Left lobe of liver (tissue), 2 donors: ENCODE results near the gene GTF3C4. TPM values are rescaled to one million over a fixed set of nuclear protein-coding genes. Genes with fewer than 3 reads are reported as not detected.
"Not testable (repeated sequence)": the region's sequence is repeated elsewhere in the genome, so short reads cannot be mapped to it uniquely, and the experiment has no call there.

Experiments used
- ATAC-seq: fragments of 200-7000 bp; cut with Tn5 transposase; one replicate; pipeline ENCODE4 v1.9.1; 2020; ENCODE audit warnings: mild to moderate bottlenecking, moderate library complexity
- DNase-seq: peaks from one replicate; pipeline ENCODE4 v3.0.0-alpha.2; 2020; ENCODE audit warnings: low spot score
- total RNA-seq: library from RNA; stranded (reverse); gene quantifications from one replicate; pipeline ENCODE4 v1.2.1, GENCODE V29; 2021
- donor health status: DM: no; HTN: no; CAD: no; lungs with moderate emphysema.
- donor health status: DM: no; HTN: yes; CAD: no.

GTF3C4 gene
- total RNA-seq, 1 donor from 2014 or later, result 6.1 TPM

- DNase-seq (no peak), ATAC-seq (no peak)
Observed at GRCh38 chr9:132698989-132699388, 28.7 kb downstream of the GTF3C4 start.

GRCh38 chr9:132699956-132700355 lies 29.7 kb downstream of the GTF3C4 start:
- DNase-seq, result no peak
- ATAC-seq, result no peak

- no peak for DNase-seq
- no peak for ATAC-seq
Observed at GRCh38 chr9:132702254-132702653, 32.0 kb downstream of the GTF3C4 start.

GRCh38 chr9:132703336-132703735 lies 33.1 kb downstream of the GTF3C4 start:
- no peak for DNase-seq
- no peak for ATAC-seq

GRCh38 chr9:132708239-132708638 lies 38.0 kb downstream of the GTF3C4 start:
- no peak for DNase-seq
- ATAC-seq, result no peak

GRCh38 chr9:132708769-132709430 lies 38.6 kb downstream of the GTF3C4 start:
- DNase-seq (no peak), ATAC-seq (no peak)

- no peak for ATAC-seq
Observed at GRCh38 chr9:132710333-132710732, 40.1 kb downstream of the GTF3C4 start.

GRCh38 chr9:132711152-132711551 lies 40.9 kb downstream of the GTF3C4 start:
- DNase-seq, ATAC-seq: not testable (repeated sequence)

More at GRCh38 chr9:132710333-132710732, 40.1 kb downstream of the GTF3C4 start:
- DNase-seq, result no peak

GRCh38 chr9:132711846-132712245 lies 41.6 kb downstream of the GTF3C4 start:
- ATAC-seq (no peak), DNase-seq (no peak)

- ATAC-seq, result no peak
- DNase-seq, result no peak
Observed at GRCh38 chr9:132712753-132713152, 42.5 kb downstream of the GTF3C4 start.

GRCh38 chr9:132716007-132716406 lies 45.7 kb downstream of the GTF3C4 start:
- no peak for ATAC-seq
- no peak for DNase-seq

GRCh38 chr9:132717326-132717945 lies 47.2 kb downstream of the GTF3C4 start:
- ATAC-seq, result no peak
- no peak for DNase-seq

- DNase-seq, ATAC-seq: not testable (repeated sequence)
Observed at GRCh38 chr9:132718381-132718928, 48.2 kb downstream of the GTF3C4 start.

GRCh38 chr9:132721661-132722060 lies 51.4 kb downstream of the GTF3C4 start:
- ATAC-seq (no peak), DNase-seq (peak; percentile 16)

GRCh38 chr9:132722564-132723065 lies 52.4 kb downstream of the GTF3C4 start:
- DNase-seq (no peak), ATAC-seq (no peak)

- no peak for ATAC-seq
- DNase-seq, result no peak
Observed at GRCh38 chr9:132723809-132724208, 53.5 kb downstream of the GTF3C4 start.

GRCh38 chr9:132725306-132725705 lies 55.0 kb downstream of the GTF3C4 start:
- ATAC-seq (no peak), DNase-seq (no peak)

GRCh38 chr9:132726576-132727130 lies 56.4 kb downstream of the GTF3C4 start:
- ATAC-seq (no peak), DNase-seq (no peak)

GRCh38 chr9:132728071-132728470 lies 57.8 kb downstream of the GTF3C4 start:
- no peak for ATAC-seq

GRCh38 chr9:132728497-132728896 lies 58.2 kb downstream of the GTF3C4 start:
- no peak for DNase-seq
- no peak for ATAC-seq

More at GRCh38 chr9:132728071-132728470, 57.8 kb downstream of the GTF3C4 start:
- no peak for DNase-seq

GRCh38 chr9:132729235-132729890 lies 59.1 kb downstream of the GTF3C4 start:
- no peak for DNase-seq
- ATAC-seq, result no peak
